Measurements from ENCODE around the gene DUS1L.
A peak's percentile ranks its signal among the peaks of the same experiment; 100 is the strongest.

DUS1L gene

DNA sequence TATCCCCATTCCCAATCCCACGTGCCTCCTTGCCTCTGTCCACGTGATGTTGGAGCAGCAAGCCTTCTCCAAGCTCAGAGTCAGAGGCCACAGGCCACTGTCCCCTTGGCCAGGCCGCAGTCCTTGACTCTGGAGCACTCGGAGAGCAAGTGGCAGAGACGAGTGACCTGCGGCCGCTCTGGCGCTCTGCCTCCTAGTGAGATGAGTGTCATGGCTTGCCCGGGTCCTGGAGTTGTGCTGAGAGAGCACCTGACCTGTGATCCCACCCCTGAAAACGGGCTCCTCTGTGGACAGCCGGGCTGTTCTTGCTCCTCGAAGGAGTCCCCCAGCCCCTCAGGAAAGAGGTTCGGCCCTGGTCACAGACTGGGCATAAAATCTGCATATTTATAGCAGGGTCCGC, 42.4 kb upstream of the DUS1L start:
- intact Hi-C loops (cut with DNase I; ENCODE audit: low total_unique reads), result no loop called here
- H3K27ac ChIP-seq, result no peak overlapping the region

DNA sequence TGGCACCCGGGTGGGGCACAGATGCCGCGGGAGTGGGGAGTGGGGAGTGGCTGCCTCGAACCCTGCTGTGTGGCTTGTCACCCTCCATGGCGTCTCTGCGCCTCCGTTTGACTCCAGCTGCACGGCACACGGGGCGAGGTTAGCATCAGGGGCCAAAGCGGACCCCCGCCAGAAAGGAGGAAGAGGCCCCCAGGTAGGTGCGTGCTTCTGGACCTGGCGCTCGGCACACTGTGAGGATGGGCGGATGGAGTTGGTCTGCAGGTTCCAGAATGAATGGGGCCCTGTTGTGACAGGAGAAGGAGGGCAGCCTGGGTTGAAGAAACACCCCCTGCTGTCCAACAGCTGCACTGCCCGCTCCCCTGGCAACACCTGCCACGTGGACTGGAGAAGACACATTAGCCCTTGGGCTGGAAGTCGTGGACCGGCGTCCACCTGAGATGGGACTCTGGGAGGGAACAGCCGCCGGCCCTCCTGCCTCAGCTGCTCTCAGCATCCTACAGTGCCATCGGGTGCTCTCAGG, 41.8 kb upstream of the DUS1L start:
- no peaks in the 10 kb centered on the region for H3K27me3 ChIP-seq
- H3K9me3 ChIP-seq, result no peaks in the 10 kb centered on the region
- peaks cover 0 to 5% (median 0%) of the 10 kb centered on the region in 3 donors for H3K36me3 ChIP-seq
- DNase-seq, result peak in 1 of 2 donors; percentile 59
- no peak overlapping the region for H3K4me3 ChIP-seq
- H3K4me1 ChIP-seq, result peaks cover 0 to 44% (median 27%) of the 10 kb centered on the region in 4 donors
- intact Hi-C loops (cut with DNase I; ENCODE audit: low total_unique reads), result no loop called here
- H3K27ac ChIP-seq, result peak overlapping the region; percentile 69
- TF ChIP-seq, protein P1, sequence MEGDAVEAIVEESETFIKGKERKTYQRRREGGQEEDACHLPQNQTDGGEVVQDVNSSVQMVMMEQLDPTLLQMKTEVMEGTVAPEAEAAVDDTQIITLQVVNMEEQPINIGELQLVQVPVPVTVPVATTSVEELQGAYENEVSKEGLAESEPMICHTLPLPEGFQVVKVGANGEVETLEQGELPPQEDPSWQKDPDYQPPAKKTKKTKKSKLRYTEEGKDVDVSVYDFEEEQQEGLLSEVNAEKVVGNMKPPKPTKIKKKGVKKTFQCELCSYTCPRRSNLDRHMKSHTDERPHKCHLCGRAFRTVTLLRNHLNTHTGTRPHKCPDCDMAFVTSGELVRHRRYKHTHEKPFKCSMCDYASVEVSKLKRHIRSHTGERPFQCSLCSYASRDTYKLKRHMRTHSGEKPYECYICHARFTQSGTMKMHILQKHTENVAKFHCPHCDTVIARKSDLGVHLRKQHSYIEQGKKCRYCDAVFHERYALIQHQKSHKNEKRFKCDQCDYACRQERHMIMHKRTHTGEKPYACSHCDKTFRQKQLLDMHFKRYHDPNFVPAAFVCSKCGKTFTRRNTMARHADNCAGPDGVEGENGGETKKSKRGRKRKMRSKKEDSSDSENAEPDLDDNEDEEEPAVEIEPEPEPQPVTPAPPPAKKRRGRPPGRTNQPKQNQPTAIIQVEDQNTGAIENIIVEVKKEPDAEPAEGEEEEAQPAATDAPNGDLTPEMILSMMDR (IDR thresholded peaks at IDR 0.05), result peak in 1 of 2 experiments; percentile 17

More for the DNA sequence above, 42.4 kb upstream of the DUS1L start:
- no peak for DNase-seq
- peaks cover 0 to 11% (median 0%) of the 10 kb centered on the region in 3 donors for H3K36me3 ChIP-seq
- H3K27me3 ChIP-seq, result no peaks in the 10 kb centered on the region
- H3K4me3 ChIP-seq, result no peak overlapping the region
- H3K4me1 ChIP-seq, result peaks cover 0 to 44% (median 27%) of the 10 kb centered on the region in 4 donors
- no peaks in the 10 kb centered on the region for H3K9me3 ChIP-seq
- TF ChIP-seq, protein P1 (IDR thresholded peaks at IDR 0.05), result no peak

DNA sequence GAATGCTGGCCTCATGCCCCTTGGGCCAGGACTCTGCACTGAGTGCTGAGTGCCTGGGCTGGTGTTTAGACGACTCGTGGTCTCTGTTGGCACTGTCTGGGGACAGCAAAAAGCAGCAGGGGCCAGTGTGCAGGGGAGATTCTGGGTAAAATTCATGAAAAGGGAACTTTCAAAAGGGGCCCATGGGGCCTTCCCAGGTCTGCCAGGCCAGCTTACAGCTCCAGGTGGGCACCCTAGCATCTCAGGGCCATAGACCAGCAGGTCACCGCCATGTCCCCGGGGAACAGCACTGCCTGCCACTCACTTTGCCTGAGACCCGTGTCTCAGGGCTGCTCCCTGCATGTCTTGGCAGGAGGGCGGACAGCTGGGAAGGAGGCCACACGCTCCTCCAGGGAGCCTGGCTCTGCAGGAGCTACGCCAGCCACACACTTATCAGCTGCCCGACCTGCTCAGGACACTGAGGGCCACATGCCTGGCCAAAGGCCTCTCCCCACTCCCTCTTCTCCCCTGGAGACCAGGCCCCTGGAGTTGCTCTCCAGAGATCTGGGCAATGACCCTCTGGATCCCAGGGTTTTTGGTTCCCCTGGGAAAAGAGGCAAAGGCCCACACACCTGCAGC, 41.2 kb upstream of the DUS1L start:
- peaks cover 0 to 45% (median 27%) of the 10 kb centered on the region in 4 donors for H3K4me1 ChIP-seq
- H3K27ac ChIP-seq, result peak overlapping the region; percentile 69
- intact Hi-C loops (cut with DNase I; ENCODE audit: low total_unique reads), result no loop called here
- TF ChIP-seq, protein P1 (IDR thresholded peaks at IDR 0.05), result no peak
- H3K9me3 ChIP-seq, result no peaks in the 10 kb centered on the region
- DNase-seq, result peak in 1 of 2 donors; percentile 75
- H3K36me3 ChIP-seq, result no peaks in the 10 kb centered on the region
- peak overlapping the region in 1 of 2 donors; percentile 24 for H3K4me3 ChIP-seq
- no peaks in the 10 kb centered on the region for H3K27me3 ChIP-seq

DNA sequence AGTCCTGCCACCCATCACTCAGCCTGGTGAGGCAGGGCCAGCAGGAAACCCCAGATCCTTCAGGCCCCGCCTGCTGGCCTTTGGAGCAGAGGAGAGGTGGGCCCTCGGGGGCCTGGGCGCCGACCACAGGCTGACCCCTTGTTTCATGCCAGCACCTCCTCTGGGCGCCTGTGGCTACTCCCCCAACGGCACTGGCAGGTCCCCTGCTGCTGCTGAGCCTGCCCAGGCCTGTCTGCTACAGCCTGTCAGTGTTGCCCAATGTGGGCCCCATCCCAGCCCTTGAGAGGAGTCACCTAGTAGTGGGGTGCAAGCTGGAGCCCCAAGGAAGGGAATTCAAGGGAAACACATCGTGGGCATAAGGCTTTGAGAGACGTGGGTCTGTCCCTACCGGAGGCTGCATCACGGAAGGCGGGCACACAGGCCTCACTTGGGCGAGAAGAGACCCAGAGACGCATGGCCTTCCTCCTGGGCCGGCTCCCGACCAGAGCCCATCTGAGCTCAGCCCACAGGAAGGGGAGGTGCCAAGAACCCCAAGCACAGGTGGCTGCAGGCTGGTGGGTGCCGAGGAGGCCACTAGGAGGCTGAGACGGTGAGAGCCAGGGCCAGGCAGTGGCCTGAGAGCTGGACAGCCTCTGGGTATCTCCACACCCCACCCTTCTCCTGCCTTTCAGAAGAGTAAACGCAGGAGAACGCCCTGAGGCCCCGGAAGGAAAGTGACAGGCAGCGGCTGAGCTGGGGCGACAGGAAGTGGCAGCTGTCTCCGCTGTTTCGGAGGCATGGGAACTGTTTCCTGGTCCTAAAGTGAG, 40.5 kb upstream of the DUS1L start:
- Histone ChIP-seq H3K36me3 (no peaks in the 10 kb centered on the region), H3K27ac (peak overlapping the region; percentile 69), H3K4me1 (peaks cover 0 to 51% (median 27%) of the 10 kb centered on the region in 4 donors), H3K4me3 (peak overlapping the region in 1 of 2 donors; percentile 24), H3K27me3 (no peaks in the 10 kb centered on the region), H3K9me3 (no peaks in the 10 kb centered on the region)
- intact Hi-C loops (cut with DNase I; ENCODE audit: low total_unique reads), result no loop called here
- TF ChIP-seq, protein P1 (IDR thresholded peaks at IDR 0.05), result peak in 1 of 2 experiments; percentile 12
- no peak for DNase-seq

DNA sequence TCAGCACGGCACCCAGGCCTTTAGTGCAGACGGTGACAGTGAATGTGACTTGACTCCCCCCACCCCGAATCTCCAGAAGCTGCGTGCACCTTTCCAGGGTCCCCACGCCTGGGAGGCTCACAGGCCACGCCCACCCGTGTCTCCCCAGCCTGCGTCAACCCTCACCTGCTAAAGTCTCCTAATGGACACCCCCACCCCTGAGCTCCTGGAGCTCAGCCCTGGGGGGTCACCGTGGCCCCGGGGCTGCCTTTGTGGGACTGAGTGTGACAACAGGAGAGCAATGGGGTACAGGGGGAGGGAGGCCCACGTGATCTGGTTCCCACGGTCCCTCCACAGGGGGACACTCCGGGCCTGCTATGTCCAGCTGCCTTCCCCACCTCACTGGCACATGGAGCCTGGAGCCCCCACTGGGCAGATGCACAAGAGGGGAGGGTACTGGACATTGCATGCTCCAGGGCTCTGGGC, 39.8 kb upstream of the DUS1L start:
- Histone ChIP-seq H3K36me3 (no peaks in the 10 kb centered on the region), H3K4me3 (no peak overlapping the region), H3K27ac (peak overlapping the region; percentile 69), H3K27me3 (no peaks in the 10 kb centered on the region), H3K9me3 (no peaks in the 10 kb centered on the region), H3K4me1 (peaks cover 0 to 57% (median 27%) of the 10 kb centered on the region in 4 donors)
- DNase-seq, result no peak
- intact Hi-C loops (cut with DNase I; ENCODE audit: low total_unique reads), result no loop called here
- TF ChIP-seq, protein P1 (IDR thresholded peaks at IDR 0.05), result no peak

Data from tibial artery (tissue), 4 donors.